ENCODE results near the gene PKDCC.
A peak's percentile ranks its signal among the peaks of the same experiment; 100 is the strongest.

PKDCC gene

GRCh38 chr2:42047488-42048298, at the start of gene PKDCC:
Gene PKDCC (plus strand): TSS chr2:42048021. CDS start chr2:42048200, 179 bp downstream.
- peak; percentile 37 for DNase-seq
- Mint-ChIP-seq H3K4me3 (peak within 1 kb of the TSS; percentile 60), H3K36me3 (ENCODE audit: low read depth) (no peaks in the 10 kb centered on the region), H3K27me3 (peaks cover 71% of the 10 kb centered on the region), H3K9me3 (no peaks in the 10 kb centered on the region), H3K27ac (no peak within 1 kb of the TSS), H3K4me1 (ENCODE audit: low read depth) (peaks cover 6% of the 10 kb centered on the region)

GRCh38 chr2:41998186-41999127, 49.4 kb upstream of the PKDCC start:
- H3K27me3 Mint-ChIP-seq: peaks cover 10% of the 10 kb centered on the region

GRCh38 chr2:41999128-41999480, 48.7 kb upstream of the PKDCC start:
- H3K36me3 Mint-ChIP-seq (ENCODE audit: low read depth): no peaks in the 10 kb centered on the region
- peaks cover 10% of the 10 kb centered on the region for H3K27me3 Mint-ChIP-seq
- no peak overlapping the region for H3K27ac Mint-ChIP-seq
- DNase-seq: no peak
- peaks cover 4% of the 10 kb centered on the region for H3K9me3 Mint-ChIP-seq
- no peaks in the 10 kb centered on the region for H3K4me1 Mint-ChIP-seq (ENCODE audit: low read depth)
- no peak overlapping the region for H3K4me3 Mint-ChIP-seq

More at GRCh38 chr2:41998186-41999127, 49.4 kb upstream of the PKDCC start:
- DNase-seq: no peak
- Mint-ChIP-seq H3K36me3 (ENCODE audit: low read depth) (no peaks in the 10 kb centered on the region), H3K4me3 (no peak overlapping the region), H3K4me1 (ENCODE audit: low read depth) (no peaks in the 10 kb centered on the region), H3K27ac (no peak overlapping the region), H3K9me3 (peaks cover under 1% of the 10 kb centered on the region)

GRCh38 chr2:41999592-42000281, 48.1 kb upstream of the PKDCC start:
- Mint-ChIP-seq H3K4me3 (no peak overlapping the region), H3K9me3 (peaks cover 9% of the 10 kb centered on the region), H3K27me3 (peaks cover 10% of the 10 kb centered on the region), H3K4me1 (ENCODE audit: low read depth) (no peaks in the 10 kb centered on the region), H3K27ac (no peak overlapping the region), H3K36me3 (ENCODE audit: low read depth) (no peaks in the 10 kb centered on the region)
- DNase-seq: no peak

GRCh38 chr2:42001711-42002201, 46.1 kb upstream of the PKDCC start:
- Mint-ChIP-seq H3K4me1 (ENCODE audit: low read depth) (no peaks in the 10 kb centered on the region), H3K27ac (no peak overlapping the region), H3K9me3 (peaks cover 11% of the 10 kb centered on the region), H3K4me3 (no peak overlapping the region), H3K27me3 (peaks cover 21% of the 10 kb centered on the region), H3K36me3 (ENCODE audit: low read depth) (no peaks in the 10 kb centered on the region)
- DNase-seq: no peak

- Mint-ChIP-seq H3K4me1 (ENCODE audit: low read depth) (peaks cover 14% of the 10 kb centered on the region), H3K4me3 (no peak overlapping the region), H3K36me3 (ENCODE audit: low read depth) (no peaks in the 10 kb centered on the region), H3K27me3 (peaks cover 26% of the 10 kb centered on the region), H3K9me3 (peaks cover 11% of the 10 kb centered on the region), H3K27ac (no peak overlapping the region)
- no peak for DNase-seq
Observed at GRCh38 chr2:42007551-42007950, 40.3 kb upstream of the PKDCC start.

GRCh38 chr2:42008241-42008921, 39.4 kb upstream of the PKDCC start:
- H3K4me1 Mint-ChIP-seq (ENCODE audit: low read depth): peaks cover 14% of the 10 kb centered on the region
- H3K9me3 Mint-ChIP-seq: peaks cover 11% of the 10 kb centered on the region
- no peak for DNase-seq
- H3K36me3 Mint-ChIP-seq (ENCODE audit: low read depth): no peaks in the 10 kb centered on the region
- peaks cover 26% of the 10 kb centered on the region for H3K27me3 Mint-ChIP-seq
- no peak overlapping the region for H3K27ac Mint-ChIP-seq
- H3K4me3 Mint-ChIP-seq: no peak overlapping the region

- Mint-ChIP-seq H3K27ac (no peak overlapping the region), H3K27me3 (peaks cover 26% of the 10 kb centered on the region), H3K4me3 (no peak overlapping the region), H3K36me3 (ENCODE audit: low read depth) (no peaks in the 10 kb centered on the region), H3K4me1 (ENCODE audit: low read depth) (peaks cover 14% of the 10 kb centered on the region), H3K9me3 (peaks cover 2% of the 10 kb centered on the region)
- DNase-seq: no peak
Observed at GRCh38 chr2:42009657-42010580, 37.9 kb upstream of the PKDCC start.

GRCh38 chr2:42010743-42011298, 37.0 kb upstream of the PKDCC start:
- no peaks in the 10 kb centered on the region for H3K9me3 Mint-ChIP-seq
- peaks cover 23% of the 10 kb centered on the region for H3K27me3 Mint-ChIP-seq
- H3K4me1 Mint-ChIP-seq (ENCODE audit: low read depth): peaks cover 14% of the 10 kb centered on the region
- H3K27ac Mint-ChIP-seq: no peak overlapping the region
- no peak overlapping the region for H3K4me3 Mint-ChIP-seq
- no peak for DNase-seq
- H3K36me3 Mint-ChIP-seq (ENCODE audit: low read depth): no peaks in the 10 kb centered on the region

GRCh38 chr2:42012137-42012536, 35.7 kb upstream of the PKDCC start:
- peaks cover 11% of the 10 kb centered on the region for H3K27me3 Mint-ChIP-seq
- H3K27ac Mint-ChIP-seq: no peak overlapping the region
- H3K4me3 Mint-ChIP-seq: no peak overlapping the region
- peaks cover 14% of the 10 kb centered on the region for H3K4me1 Mint-ChIP-seq (ENCODE audit: low read depth)
- no peaks in the 10 kb centered on the region for H3K36me3 Mint-ChIP-seq (ENCODE audit: low read depth)
- DNase-seq: no peak
- H3K9me3 Mint-ChIP-seq: no peaks in the 10 kb centered on the region

- DNase-seq: no peak
- no peak overlapping the region for H3K27ac Mint-ChIP-seq
- H3K36me3 Mint-ChIP-seq (ENCODE audit: low read depth): no peaks in the 10 kb centered on the region
- H3K4me3 Mint-ChIP-seq: no peak overlapping the region
- peaks cover 6% of the 10 kb centered on the region for H3K27me3 Mint-ChIP-seq
- H3K4me1 Mint-ChIP-seq (ENCODE audit: low read depth): peaks cover 14% of the 10 kb centered on the region
- no peaks in the 10 kb centered on the region for H3K9me3 Mint-ChIP-seq
Observed at GRCh38 chr2:42012651-42013050, 35.2 kb upstream of the PKDCC start.

- Mint-ChIP-seq H3K4me3 (no peak overlapping the region), H3K9me3 (no peaks in the 10 kb centered on the region), H3K27ac (no peak overlapping the region), H3K36me3 (ENCODE audit: low read depth) (no peaks in the 10 kb centered on the region), H3K27me3 (peaks cover 2% of the 10 kb centered on the region), H3K4me1 (ENCODE audit: low read depth) (peaks cover 14% of the 10 kb centered on the region)
- no peak for DNase-seq
Observed at GRCh38 chr2:42013409-42013808, 34.4 kb upstream of the PKDCC start.

GRCh38 chr2:42021464-42021863, 26.4 kb upstream of the PKDCC start:
- H3K4me3 Mint-ChIP-seq: no peak overlapping the region
- no peaks in the 10 kb centered on the region for H3K4me1 Mint-ChIP-seq (ENCODE audit: low read depth)
- peaks cover 9% of the 10 kb centered on the region for H3K27me3 Mint-ChIP-seq
- H3K36me3 Mint-ChIP-seq (ENCODE audit: low read depth): no peaks in the 10 kb centered on the region
- no peak for DNase-seq
- no peak overlapping the region for H3K27ac Mint-ChIP-seq
- peaks cover 2% of the 10 kb centered on the region for H3K9me3 Mint-ChIP-seq

All from activated T-cell treated with anti-CD3 and anti-CD28 coated beads, Interleukin-2, amount 50 U/mL, for 24 hours (primary cell).